WTC11 (cell line): ENCODE measurements around the gene RIMKLB. TPM values are rescaled to one million over a fixed set of nuclear protein-coding genes. Genes with fewer than 3 reads are reported as not detected.

Experiments used
- ATAC-seq: fragments of 200-7000 bp; cut with Tn5 transposase; 2 replicates; pipeline ENCODE4 v1.10.0; 2021; ENCODE audit warnings: mild to moderate bottlenecking, moderate library complexity
- CTCF ChIA-PET: fragments of 300-600 bp; sonication (Branson Sonifier 250); formaldehyde crosslinking; loops from one replicate; lab custom pipeline; 2021; ENCODE audit warnings: antibody characterized with exemption; lab: Charles Lee
- POLR2A ChIA-PET: fragments of 350-600 bp; sonication (Branson Sonifier 250); formaldehyde crosslinking; loops from one replicate; lab custom pipeline; 2021; ENCODE audit warnings: antibody characterized with exemption; lab: Charles Lee
- DNase-seq: peaks from one replicate; pipeline ENCODE4 v3.0.0; 2021; ENCODE audit warnings: low spot score
- H3K27ac Mint-ChIP-seq: 2 replicates; pipeline ENCODE4 v1.8.0; 2021; ENCODE audit warnings: mixed read lengths
- H3K27me3 Mint-ChIP-seq: 2 replicates; pipeline ENCODE4 v1.8.0; 2021; ENCODE audit warnings: low read depth, mild to moderate bottlenecking, moderate library complexity, mixed read lengths
- H3K36me3 Mint-ChIP-seq: 2 replicates; pipeline ENCODE4 v1.8.0; 2021; ENCODE audit warnings: mixed read lengths
- H3K4me1 Mint-ChIP-seq: 2 replicates; pipeline ENCODE4 v1.8.0; 2022; ENCODE audit warnings: mixed read lengths
- H3K4me3 Mint-ChIP-seq: 2 replicates; pipeline ENCODE4 v1.8.0; 2021; ENCODE audit warnings: mild to moderate bottlenecking, moderate library complexity, mixed read lengths
- H3K9me3 Mint-ChIP-seq: 2 replicates; pipeline ENCODE4 v1.8.0; 2021; ENCODE audit warnings: mixed read lengths
- CREB1 ChIP-seq: sonication (generic); formaldehyde crosslinking; IDR thresholded peaks from 2 replicates; pipeline ENCODE4 v1.8.0; 2023; ENCODE audit warnings: mild to moderate bottlenecking, missing genetic modification reagents
- EMX1 ChIP-seq: fragments of 250-450 bp; sonication (Bioruptor Pico); IDR thresholded peaks from 2 replicates; pipeline ENCODE4 v1.8.0; 2021; ENCODE audit warnings: mild to moderate bottlenecking
- FOXJ3 ChIP-seq: sonication (generic); formaldehyde crosslinking; IDR thresholded peaks from 2 replicates; pipeline ENCODE4 v1.9.0; 2021; ENCODE audit warnings: missing genetic modification reagents, mild to moderate bottlenecking, borderline replicate concordance
- GTF2I ChIP-seq: fragments of 250-450 bp; sonication (Bioruptor Pico); conservative IDR thresholded peaks from 2 replicates; pipeline ENCODE4 v1.4.0; 2021; ENCODE audit warnings: mild to moderate bottlenecking
- HMGA2 ChIP-seq: fragments of 250-450 bp; sonication (Bioruptor Pico); IDR thresholded peaks from 2 replicates; pipeline ENCODE4 v1.4.0; 2021; ENCODE audit warnings: mild to moderate bottlenecking, moderate library complexity
- HMGXB4 ChIP-seq: sonication (generic); formaldehyde crosslinking; IDR thresholded peaks from 2 replicates; pipeline ENCODE4 v1.8.1; 2023; ENCODE audit warnings: mild to moderate bottlenecking, moderate library complexity, missing genetic modification reagents
- JUN ChIP-seq: sonication (generic); formaldehyde crosslinking; IDR thresholded peaks from 2 replicates; pipeline ENCODE4 v1.8.0; 2023; ENCODE audit warnings: mild to moderate bottlenecking, missing genetic modification reagents
- OVOL2 ChIP-seq: fragments of 250-450 bp; sonication (Bioruptor Pico); IDR thresholded peaks from 2 replicates; pipeline ENCODE4 v1.9.0; 2021; ENCODE audit warnings: mild to moderate bottlenecking, borderline replicate concordance
- PRRX2 ChIP-seq: fragments of 250-450 bp; sonication (Bioruptor Pico); IDR thresholded peaks from 2 replicates; pipeline ENCODE4 v1.8.0; 2021; ENCODE audit warnings: mild to moderate bottlenecking
- RORB ChIP-seq: fragments of 250-450 bp; sonication (Bioruptor Pico); IDR thresholded peaks from 2 replicates; pipeline ENCODE4 v1.9.0; 2021; ENCODE audit warnings: mild to moderate bottlenecking
- USF2 ChIP-seq: sonication (generic); formaldehyde crosslinking; IDR thresholded peaks from 2 replicates; pipeline ENCODE4 v1.8.1; 2023; ENCODE audit warnings: mild to moderate bottlenecking, missing genetic modification reagents, moderate library complexity
- ZBTB21 ChIP-seq: sonication (generic); formaldehyde crosslinking; IDR thresholded peaks from 2 replicates; pipeline ENCODE4 v1.8.1; 2023; ENCODE audit warnings: mild to moderate bottlenecking, missing genetic modification reagents, borderline replicate concordance
- ZNF138 ChIP-seq: sonication (generic); formaldehyde crosslinking; conservative IDR thresholded peaks from 2 replicates; pipeline ENCODE4 v1.8.1; 2022; ENCODE audit warnings: mild to moderate bottlenecking, moderate library complexity, missing genetic modification reagents
- ZNF416 ChIP-seq: fragments of 250-450 bp; sonication (Bioruptor Pico); IDR thresholded peaks from 2 replicates; pipeline ENCODE4 v1.9.0; 2021; ENCODE audit warnings: mild to moderate bottlenecking, inconsistent platforms
- ZNF423 ChIP-seq: fragments of 250-450 bp; sonication (Bioruptor Pico); IDR thresholded peaks from 2 replicates; pipeline ENCODE4 v2.1.2; 2022; ENCODE audit warnings: mild to moderate bottlenecking, moderate library complexity
- ZNF425 ChIP-seq: fragments of 250-450 bp; sonication (Bioruptor Pico); conservative IDR thresholded peaks from 2 replicates; pipeline ENCODE4 v1.9.0; 2021; ENCODE audit warnings: mild to moderate bottlenecking
- ZNF671 ChIP-seq: fragments of 250-450 bp; sonication (Bioruptor Pico); IDR thresholded peaks from 2 replicates; pipeline ENCODE4 v1.8.0; 2021; ENCODE audit warnings: mild to moderate bottlenecking
- total RNA-seq: library from RNA; stranded (reverse); gene quantifications from 3 replicates; pipeline ENCODE4 v1.2.3, GENCODE V29; 2021
- TF ChIP-seq, protein P1 (sequence below): sonication (generic); formaldehyde crosslinking; IDR thresholded peaks from 2 replicates; pipeline ENCODE4 v1.8.1; 2022; ENCODE audit warnings: missing genetic modification reagents, borderline replicate concordance
- TF ChIP-seq, protein P2 (sequence below): sonication (generic); formaldehyde crosslinking; IDR thresholded peaks from 2 replicates; pipeline ENCODE4 v1.8.0; 2023; ENCODE audit warnings: missing genetic modification reagents
- TF ChIP-seq, protein P3 (sequence below): sonication (generic); formaldehyde crosslinking; IDR thresholded peaks from 2 replicates; pipeline ENCODE4 v1.8.0; 2022; ENCODE audit warnings: mild to moderate bottlenecking, missing genetic modification reagents

Gene RIMKLB
- total RNA-seq, 1 experiment from 2014 or later: 106 TPM

DNA sequence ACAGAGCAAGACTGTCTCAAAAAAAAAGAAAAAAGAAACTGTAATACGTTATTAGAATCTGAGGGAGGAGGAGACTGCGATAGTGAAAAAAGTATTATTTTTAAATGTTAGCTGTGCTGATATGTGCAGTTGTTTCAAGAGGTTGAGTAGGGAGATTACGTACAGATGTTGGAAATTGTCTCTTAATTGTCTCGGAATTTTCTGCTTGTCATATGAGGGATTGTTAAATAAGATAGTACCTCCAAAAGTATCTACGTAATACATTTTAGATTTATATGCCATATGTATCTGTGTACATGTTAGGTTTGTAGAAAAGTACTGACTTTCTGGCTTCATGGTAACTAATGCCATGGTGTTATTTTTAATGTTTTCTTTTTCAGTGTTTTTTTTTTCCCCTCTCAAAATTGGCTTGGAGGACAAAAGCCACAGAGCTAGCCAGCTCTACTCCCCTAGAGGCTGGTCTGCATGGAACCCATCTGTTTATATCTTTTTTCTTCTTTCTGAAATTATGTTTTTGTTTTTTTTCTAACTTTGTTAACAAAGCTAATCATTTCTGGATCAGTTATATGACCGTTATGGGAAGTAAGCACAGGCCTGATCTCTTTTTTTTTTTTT, 3.4 kb downstream of the RIMKLB start (continued):
- TF ChIP-seq, protein P1, sequence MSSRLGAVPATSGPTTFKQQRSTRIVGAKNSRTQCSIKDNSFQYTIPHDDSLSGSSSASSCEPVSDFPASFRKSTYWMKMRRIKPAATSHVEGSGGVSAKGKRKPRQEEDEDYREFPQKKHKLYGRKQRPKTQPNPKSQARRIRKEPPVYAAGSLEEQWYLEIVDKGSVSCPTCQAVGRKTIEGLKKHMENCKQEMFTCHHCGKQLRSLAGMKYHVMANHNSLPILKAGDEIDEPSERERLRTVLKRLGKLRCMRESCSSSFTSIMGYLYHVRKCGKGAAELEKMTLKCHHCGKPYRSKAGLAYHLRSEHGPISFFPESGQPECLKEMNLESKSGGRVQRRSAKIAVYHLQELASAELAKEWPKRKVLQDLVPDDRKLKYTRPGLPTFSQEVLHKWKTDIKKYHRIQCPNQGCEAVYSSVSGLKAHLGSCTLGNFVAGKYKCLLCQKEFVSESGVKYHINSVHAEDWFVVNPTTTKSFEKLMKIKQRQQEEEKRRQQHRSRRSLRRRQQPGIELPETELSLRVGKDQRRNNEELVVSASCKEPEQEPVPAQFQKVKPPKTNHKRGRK (CRISPR knock-in tag): no peak

DNA sequence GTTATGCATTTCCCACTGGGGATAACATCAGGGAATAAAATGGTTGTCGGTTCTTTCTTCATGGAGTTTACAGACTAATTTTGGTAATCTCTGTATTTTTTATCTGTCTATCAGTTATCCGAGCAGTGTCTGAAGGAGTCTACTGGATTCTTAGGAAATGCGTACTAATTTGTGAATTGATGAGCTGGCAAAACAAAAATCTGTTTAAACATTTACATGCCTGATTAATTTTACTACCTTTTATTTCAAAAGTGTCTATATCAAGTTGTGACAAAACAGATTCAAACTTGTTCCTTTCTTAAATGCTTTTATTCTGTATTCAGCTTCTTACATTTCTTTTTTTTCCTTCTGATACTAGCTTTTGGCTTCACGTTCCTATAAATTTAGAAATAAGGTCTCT, 4.4 kb downstream of the RIMKLB start:
- POLR2A ChIA-PET: no interaction called here
- no peak for ATAC-seq
- Mint-ChIP-seq H3K4me1 (peaks cover 44% of the 10 kb centered on the region), H3K4me3 (no peak overlapping the region), H3K27me3 (no peaks in the 10 kb centered on the region), H3K27ac (no peak overlapping the region; the same call in 1 of the 2 replicates), H3K36me3 (peaks cover 14% of the 10 kb centered on the region), H3K9me3 (no peaks in the 10 kb centered on the region)
- CTCF ChIA-PET: interaction anchor here (0.6 to 2.7 kb wide), 3 partner anchors 75 to 158 kb away, joined by 3 to 13 read pairs (median 3); no protein-coding TSS in a partner anchor
- no peak for TF ChIP-seq ZBTB21 (CRISPR knock-in tag)
- no peak for DNase-seq

- no peak overlapping the region for H3K4me3 Mint-ChIP-seq
- ChIA-PET CTCF (interaction anchor here (1.0 to 1.4 kb wide), 2 partner anchors 52 to 151 kb away, joined by 3 to 4 read pairs; no protein-coding TSS in a partner anchor), POLR2A (interaction anchor here (0.6 kb wide), 1 partner anchor 1921 kb away, joined by 7 read pairs; no protein-coding TSS in a partner anchor)
- peaks cover 49% of the 10 kb centered on the region for H3K4me1 Mint-ChIP-seq
- no peaks in the 10 kb centered on the region for H3K9me3 Mint-ChIP-seq
- DNase-seq (no peak), ATAC-seq (no peak)
- no peaks in the 10 kb centered on the region for H3K27me3 Mint-ChIP-seq
- H3K27ac Mint-ChIP-seq: peak overlapping the region; percentile 85
- TF ChIP-seq HMGXB4 (CRISPR knock-in tag): no peak
- no peak for TF ChIP-seq JUN (CRISPR knock-in tag)
- no peak for TF ChIP-seq ZNF138
- TF ChIP-seq, protein P2, sequence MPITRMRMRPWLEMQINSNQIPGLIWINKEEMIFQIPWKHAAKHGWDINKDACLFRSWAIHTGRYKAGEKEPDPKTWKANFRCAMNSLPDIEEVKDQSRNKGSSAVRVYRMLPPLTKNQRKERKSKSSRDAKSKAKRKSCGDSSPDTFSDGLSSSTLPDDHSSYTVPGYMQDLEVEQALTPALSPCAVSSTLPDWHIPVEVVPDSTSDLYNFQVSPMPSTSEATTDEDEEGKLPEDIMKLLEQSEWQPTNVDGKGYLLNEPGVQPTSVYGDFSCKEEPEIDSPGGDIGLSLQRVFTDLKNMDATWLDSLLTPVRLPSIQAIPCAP (CRISPR knock-in tag): no peak
- TF ChIP-seq, protein P3, sequence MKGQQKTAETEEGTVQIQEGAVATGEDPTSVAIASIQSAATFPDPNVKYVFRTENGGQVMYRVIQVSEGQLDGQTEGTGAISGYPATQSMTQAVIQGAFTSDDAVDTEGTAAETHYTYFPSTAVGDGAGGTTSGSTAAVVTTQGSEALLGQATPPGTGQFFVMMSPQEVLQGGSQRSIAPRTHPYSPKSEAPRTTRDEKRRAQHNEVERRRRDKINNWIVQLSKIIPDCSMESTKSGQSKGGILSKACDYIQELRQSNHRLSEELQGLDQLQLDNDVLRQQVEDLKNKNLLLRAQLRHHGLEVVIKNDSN (CRISPR knock-in tag): no peak
- H3K36me3 Mint-ChIP-seq: peaks cover 4% of the 10 kb centered on the region
Measured at GRCh38 chr12:8709124-8709830, 11.5 kb downstream of the RIMKLB start.

GRCh38 chr12:8712572-8712971, 14.8 kb downstream of the RIMKLB start:
- ATAC-seq (no peak), DNase-seq (no peak)
- Mint-ChIP-seq H3K27me3 (no peaks in the 10 kb centered on the region), H3K9me3 (no peaks in the 10 kb centered on the region), H3K36me3 (peaks cover 25% of the 10 kb centered on the region), H3K27ac (peak overlapping the region; percentile 64; the same call in 1 of the 2 replicates), H3K4me1 (peaks cover 53% of the 10 kb centered on the region), H3K4me3 (no peak overlapping the region)
- CTCF ChIA-PET: interaction anchor here (0.7 to 1.6 kb wide), 3 partner anchors 31 to 111 kb away, joined by 3 to 4 read pairs (median 3); no protein-coding TSS in a partner anchor
- POLR2A ChIA-PET: no interaction called here
- no peak for TF ChIP-seq GTF2I (CRISPR knock-in tag)
- no peak for TF ChIP-seq ZNF423 (CRISPR knock-in tag)
- no peak for TF ChIP-seq EMX1
- no peak for TF ChIP-seq HMGA2 (CRISPR knock-in tag)
- TF ChIP-seq PRRX2 (CRISPR knock-in tag): no peak
- no peak for TF ChIP-seq ZBTB21 (CRISPR knock-in tag)
- no peak for TF ChIP-seq ZNF671 (CRISPR knock-in tag)
- no peak for TF ChIP-seq USF2 (CRISPR knock-in tag)
- no peak for TF ChIP-seq ZNF416
- TF ChIP-seq FOXJ3 (CRISPR knock-in tag): no peak
- no peak for TF ChIP-seq OVOL2 (CRISPR knock-in tag)
- no peak for TF ChIP-seq CREB1 (CRISPR knock-in tag)
- TF ChIP-seq RORB (CRISPR knock-in tag): no peak
- no peak for TF ChIP-seq ZNF425 (CRISPR knock-in tag)
